Endothelial cell (in vitro differentiated cells): Measurements from ENCODE around the gene TUSC2. TPM values are rescaled to one million over a fixed set of nuclear protein-coding genes. Genes with fewer than 3 reads are reported as not detected.

Source experiments
- DNase-seq: peaks from one replicate; pipeline ENCODE4 v3.0.0; 2021; ENCODE audit warnings: low spot score
- H3K27ac Mint-ChIP-seq: one replicate; pipeline ENCODE4 v1.8.0; 2021; ENCODE audit warnings: mixed read lengths, inconsistent platforms; ENCODE audit not compliant: unreplicated experiment
- H3K27me3 Mint-ChIP-seq: one replicate; pipeline ENCODE4 v1.8.0; 2021; ENCODE audit warnings: mild to moderate bottlenecking, moderate library complexity, mixed read lengths, inconsistent platforms; ENCODE audit not compliant: unreplicated experiment
- H3K36me3 Mint-ChIP-seq: one replicate; pipeline ENCODE4 v1.8.0; 2021; ENCODE audit warnings: mild to moderate bottlenecking, low read depth, mixed read lengths, inconsistent platforms; ENCODE audit not compliant: unreplicated experiment
- H3K4me1 Mint-ChIP-seq: one replicate; pipeline ENCODE4 v1.8.0; 2021; ENCODE audit warnings: mild to moderate bottlenecking, mixed read lengths, inconsistent platforms; ENCODE audit not compliant: unreplicated experiment
- H3K4me3 Mint-ChIP-seq: one replicate; pipeline ENCODE4 v1.8.0; 2021; ENCODE audit warnings: mild to moderate bottlenecking, mixed read lengths, inconsistent platforms; ENCODE audit not compliant: unreplicated experiment
- H3K9me3 Mint-ChIP-seq: one replicate; pipeline ENCODE4 v1.8.0; 2021; ENCODE audit warnings: mixed read lengths, inconsistent platforms; ENCODE audit not compliant: unreplicated experiment
- total RNA-seq: library from RNA; stranded (reverse); fragmentation: NEBNext Ultra II Directional; extraction: Animal tissue kit (Norgen Biotek cat#: 25700); gene quantifications from one replicate; pipeline ENCODE4 v1.2.1, GENCODE V29; 2021; ENCODE audit not compliant: unreplicated experiment
- TF ChIP-seq, protein P1 (sequence below): fragments of 200-600 bp; sonication (generic); IDR thresholded peaks from one replicate; pipeline ENCODE4 v1.5.0; 2021; ENCODE audit warnings: antibody characterized with exemption; ENCODE audit not compliant: unreplicated experiment

Gene TUSC2
- total RNA-seq, 1 donor from 2014 or later, result 36.4 TPM

DNA sequence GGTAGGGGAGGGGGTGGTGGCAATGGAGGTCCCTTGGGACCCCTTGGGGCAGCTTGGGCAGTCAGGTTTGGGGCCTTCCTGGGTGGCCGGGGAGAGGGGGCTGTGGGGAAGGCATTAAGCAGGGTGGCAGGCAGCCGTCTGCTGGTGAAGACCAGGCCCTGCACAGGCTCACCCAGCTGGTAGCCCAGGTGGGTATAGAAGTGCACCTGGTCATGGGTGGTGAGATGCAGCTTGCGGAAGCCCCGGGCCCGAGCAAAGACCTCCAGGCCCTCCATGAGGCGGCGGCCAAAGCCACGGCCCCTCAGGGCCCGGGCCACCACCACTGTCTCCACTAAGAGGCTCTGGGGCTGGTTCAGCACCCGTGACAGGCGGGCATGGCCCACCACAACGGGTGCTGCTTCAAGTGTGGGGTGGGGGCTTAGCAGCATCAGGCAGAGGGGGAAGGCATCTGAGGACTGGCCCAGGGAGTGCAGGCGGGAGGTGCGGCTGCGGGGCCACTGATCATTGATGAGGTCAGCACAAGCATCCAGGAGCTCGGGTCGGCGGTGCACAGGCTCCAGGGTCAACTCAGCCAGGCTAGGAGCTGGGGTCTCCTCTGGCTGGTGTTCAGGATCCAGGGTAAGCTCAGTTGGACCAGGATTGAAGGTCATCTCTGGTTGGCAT is 31.2 kb downstream of the TUSC2 start:
- Mint-ChIP-seq H3K27ac (no peak overlapping the region), H3K9me3 (no peaks in the 10 kb centered on the region), H3K36me3 (no peaks in the 10 kb centered on the region), H3K27me3 (peaks cover 2% of the 10 kb centered on the region), H3K4me1 (peaks cover 19% of the 10 kb centered on the region), H3K4me3 (peak overlapping the region; percentile 51)
- TF ChIP-seq, protein P1, sequence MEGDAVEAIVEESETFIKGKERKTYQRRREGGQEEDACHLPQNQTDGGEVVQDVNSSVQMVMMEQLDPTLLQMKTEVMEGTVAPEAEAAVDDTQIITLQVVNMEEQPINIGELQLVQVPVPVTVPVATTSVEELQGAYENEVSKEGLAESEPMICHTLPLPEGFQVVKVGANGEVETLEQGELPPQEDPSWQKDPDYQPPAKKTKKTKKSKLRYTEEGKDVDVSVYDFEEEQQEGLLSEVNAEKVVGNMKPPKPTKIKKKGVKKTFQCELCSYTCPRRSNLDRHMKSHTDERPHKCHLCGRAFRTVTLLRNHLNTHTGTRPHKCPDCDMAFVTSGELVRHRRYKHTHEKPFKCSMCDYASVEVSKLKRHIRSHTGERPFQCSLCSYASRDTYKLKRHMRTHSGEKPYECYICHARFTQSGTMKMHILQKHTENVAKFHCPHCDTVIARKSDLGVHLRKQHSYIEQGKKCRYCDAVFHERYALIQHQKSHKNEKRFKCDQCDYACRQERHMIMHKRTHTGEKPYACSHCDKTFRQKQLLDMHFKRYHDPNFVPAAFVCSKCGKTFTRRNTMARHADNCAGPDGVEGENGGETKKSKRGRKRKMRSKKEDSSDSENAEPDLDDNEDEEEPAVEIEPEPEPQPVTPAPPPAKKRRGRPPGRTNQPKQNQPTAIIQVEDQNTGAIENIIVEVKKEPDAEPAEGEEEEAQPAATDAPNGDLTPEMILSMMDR, result no peak
- no peak for DNase-seq

DNA sequence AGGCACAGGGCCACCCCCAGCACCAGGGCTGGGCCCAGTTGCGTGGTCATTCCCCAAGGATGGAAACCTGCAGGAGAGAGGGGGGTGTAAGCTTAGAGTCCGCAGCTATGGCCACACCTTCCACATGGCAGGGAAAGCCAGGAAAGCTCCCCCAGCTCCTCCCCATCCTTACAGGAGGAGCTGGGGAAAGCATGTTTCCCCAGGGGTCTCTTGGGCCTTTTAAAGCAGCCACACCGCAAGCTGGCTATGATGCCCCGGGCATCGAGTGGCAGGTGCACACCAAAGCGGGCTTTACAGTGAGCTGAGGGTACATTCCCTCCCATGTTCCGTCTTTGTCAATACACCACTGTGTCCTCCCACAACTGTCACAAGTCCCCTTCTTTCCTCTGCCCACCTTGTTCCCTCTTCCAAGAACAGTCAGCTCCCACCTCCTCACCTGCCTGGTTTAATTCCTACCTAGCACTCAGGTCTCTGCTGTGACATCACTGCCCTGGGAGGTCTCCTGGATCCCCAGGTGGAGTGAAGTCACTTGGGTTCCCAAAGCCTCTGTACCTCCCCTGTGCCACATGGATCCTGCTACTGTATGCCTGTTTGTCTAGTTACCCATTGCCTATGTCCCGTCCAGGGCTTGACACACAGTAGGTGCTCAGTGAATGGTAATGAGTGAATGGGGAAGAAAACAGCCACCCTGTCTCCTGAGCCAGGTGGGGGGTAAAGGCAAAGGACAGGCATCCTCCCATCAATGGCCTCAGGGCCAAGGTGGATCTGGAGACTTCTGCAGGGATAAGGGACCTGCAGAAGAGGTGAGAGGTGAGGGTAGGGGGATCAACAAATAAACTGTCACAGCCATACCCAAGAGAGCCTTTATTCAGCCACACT is 32.2 kb downstream of the TUSC2 start:
- H3K27me3 Mint-ChIP-seq, result peaks cover 5% of the 10 kb centered on the region
- TF ChIP-seq, protein P1, result no peak
- peaks cover 22% of the 10 kb centered on the region for H3K4me1 Mint-ChIP-seq
- H3K4me3 Mint-ChIP-seq, result no peak overlapping the region
- no peak for DNase-seq
- H3K36me3 Mint-ChIP-seq, result peaks cover 4% of the 10 kb centered on the region
- no peaks in the 10 kb centered on the region for H3K9me3 Mint-ChIP-seq
- H3K27ac Mint-ChIP-seq, result no peak overlapping the region

DNA sequence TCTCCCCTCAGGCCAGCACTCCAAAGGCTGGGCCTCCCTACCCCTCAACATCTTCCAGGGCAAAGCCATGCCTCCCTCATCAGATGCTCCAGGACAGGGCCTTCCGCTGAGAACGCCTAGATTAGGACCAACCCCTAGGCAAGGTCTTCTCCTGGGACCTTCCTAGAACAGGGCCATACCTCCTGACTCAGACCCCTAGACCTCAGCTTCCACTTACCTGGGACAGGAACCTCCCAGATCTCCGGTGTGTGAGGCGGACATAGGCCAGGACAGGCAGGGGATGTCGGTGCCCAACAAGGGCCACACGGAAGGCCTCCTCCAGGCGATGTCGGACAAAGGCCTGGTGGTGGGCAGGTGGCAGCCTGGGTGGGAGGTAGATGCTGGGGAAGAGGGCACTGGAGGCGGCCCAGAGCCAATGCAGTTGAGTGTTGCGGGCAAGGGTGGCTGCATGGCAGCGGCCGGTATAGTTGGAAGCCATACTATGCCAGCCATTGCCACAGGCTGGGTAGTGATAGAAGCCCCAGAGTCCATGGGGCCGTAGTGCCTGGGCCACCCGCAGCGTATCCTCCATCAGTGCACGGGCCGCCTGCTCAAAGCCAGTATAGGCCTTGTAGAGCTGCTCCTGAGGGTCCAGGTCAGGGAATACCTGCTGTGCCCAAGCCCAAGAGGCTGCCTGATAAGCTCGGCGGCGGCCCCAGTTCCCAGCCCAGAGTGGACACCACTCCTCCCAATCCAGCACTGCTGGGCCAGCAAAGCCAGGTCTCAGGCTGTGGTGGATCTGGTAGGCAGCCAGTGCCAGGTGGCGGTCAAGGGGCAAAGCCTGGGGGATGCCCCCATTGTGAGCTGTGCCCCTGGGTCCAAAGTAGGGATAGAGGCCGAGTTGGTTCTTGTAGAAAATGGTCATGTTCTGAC is 33.3 kb downstream of the TUSC2 start:
- Mint-ChIP-seq H3K4me3 (no peak overlapping the region), H3K27me3 (peaks cover 3% of the 10 kb centered on the region), H3K36me3 (peaks cover 4% of the 10 kb centered on the region), H3K9me3 (no peaks in the 10 kb centered on the region), H3K27ac (no peak overlapping the region), H3K4me1 (peaks cover 16% of the 10 kb centered on the region)
- DNase-seq, result no peak
- TF ChIP-seq, protein P1, result no peak

- Mint-ChIP-seq H3K9me3 (no peaks in the 10 kb centered on the region), H3K36me3 (peaks cover 4% of the 10 kb centered on the region), H3K4me1 (peaks cover 15% of the 10 kb centered on the region), H3K4me3 (no peak overlapping the region), H3K27me3 (peaks cover 6% of the 10 kb centered on the region), H3K27ac (no peak overlapping the region)
- no peak for DNase-seq
- TF ChIP-seq, protein P1, result no peak
Observed at GRCh38 chr3:50294089-50294488, 33.9 kb downstream of the TUSC2 start.
